GM21367 (cell line): ENCODE measurements around the gene SYNGR1.
"Not testable (repeated sequence)": the region's sequence is repeated elsewhere in the genome, so short reads cannot be mapped to it uniquely, and the experiment has no call there.

Experiments
- ATAC-seq: cut with Tn5 transposase; IDR thresholded peaks from one replicate; pipeline ENCODE4 v1.9.1; 2021; ENCODE audit not compliant: unreplicated experiment

Gene SYNGR1

GRCh38 chr22:39350757-39351688, 1.2 kb downstream of the SYNGR1 start:
- no peak for ATAC-seq

DNA sequence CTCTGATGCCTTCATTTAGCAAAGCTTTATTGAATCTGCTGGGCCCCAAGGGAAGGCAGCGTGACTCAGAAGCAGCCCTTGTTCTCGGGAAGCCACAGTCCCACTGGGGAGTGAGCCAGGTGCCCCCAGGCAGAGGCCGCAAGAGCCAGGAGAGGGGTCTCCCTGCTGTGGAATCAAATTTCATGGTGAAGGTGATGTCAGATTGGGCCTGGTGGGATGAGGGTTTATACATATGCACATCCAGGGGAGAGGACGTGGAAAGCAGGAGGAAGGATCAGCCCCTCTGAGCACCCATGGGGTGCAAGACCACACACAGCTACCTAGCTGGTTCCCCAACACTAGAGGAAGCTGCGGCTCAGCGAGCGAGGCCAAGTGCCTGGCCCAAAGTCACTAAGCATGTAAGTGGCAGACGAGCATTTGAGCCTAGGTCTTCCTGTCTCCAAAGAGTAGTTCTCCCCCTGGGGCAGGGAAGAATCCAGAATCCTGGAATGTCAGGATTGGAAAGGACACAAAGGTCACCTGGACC, 2.0 kb downstream of the SYNGR1 start:
- ATAC-seq = no peak

GRCh38 chr22:39352306-39352891, 2.6 kb downstream of the SYNGR1 start:
- no peak for ATAC-seq

DNA sequence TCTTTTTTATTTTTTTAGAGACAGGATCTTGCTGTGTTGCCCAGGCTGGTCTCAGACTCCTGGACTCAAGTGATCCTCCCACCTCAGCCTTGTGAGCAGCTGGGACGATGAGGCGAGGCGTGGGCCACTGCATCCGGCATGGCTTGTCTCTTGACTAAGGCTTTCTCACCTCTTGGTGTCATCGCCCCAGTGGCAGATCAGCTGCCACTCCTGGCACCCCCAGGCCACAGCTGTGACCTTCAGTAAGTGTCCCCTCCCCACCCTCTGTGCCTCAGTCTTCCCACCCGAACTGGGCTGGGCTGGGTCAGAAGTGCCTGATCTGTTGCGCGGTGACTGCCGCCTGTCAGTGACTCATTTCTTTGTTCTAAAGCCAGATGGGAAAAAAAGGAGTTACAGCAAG, 3.6 kb downstream of the SYNGR1 start:
- ATAC-seq = no peak

DNA sequence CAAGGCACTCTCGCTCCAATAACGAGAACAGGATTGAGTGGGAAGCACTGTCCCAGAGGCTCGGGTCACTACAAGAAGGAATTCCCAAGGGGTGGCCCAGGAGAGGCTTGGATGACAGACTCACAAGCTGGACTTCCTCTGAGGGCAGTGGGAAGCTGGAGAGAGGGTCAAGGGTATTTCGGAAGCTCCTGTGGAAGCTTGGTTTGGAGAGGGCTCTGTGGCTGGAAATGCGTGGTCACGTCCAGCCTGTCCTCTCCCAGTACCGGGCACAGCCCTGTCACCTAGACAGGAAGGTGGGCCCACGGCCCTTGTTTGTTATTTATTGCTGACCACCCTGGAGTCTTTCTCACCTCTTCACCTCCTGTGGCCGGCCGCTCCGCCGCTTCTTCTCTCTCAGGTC, 5.3 kb downstream of the SYNGR1 start:
- no peak for ATAC-seq

DNA sequence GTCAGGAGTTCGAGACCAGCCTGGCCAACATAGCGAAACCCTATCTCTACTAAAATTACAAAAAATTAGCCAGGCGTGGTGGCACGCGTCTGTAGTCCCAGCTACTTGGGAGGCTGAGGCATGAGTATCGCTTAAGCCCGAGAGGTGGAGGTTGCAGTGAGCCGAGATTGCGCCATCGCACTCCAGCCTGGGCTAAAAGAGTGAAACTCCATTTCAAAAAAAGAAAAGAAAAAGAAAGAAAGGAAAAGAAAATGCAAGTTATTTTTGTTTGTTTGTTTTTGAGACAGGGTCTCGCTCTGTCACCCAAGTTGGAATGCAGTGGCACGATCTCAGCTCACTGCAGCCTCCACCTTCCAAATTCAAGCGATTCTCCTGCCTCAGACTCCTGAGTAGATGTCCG, 6.0 kb downstream of the SYNGR1 start:
- not testable (repeated sequence) for ATAC-seq

- ATAC-seq = no peak
These were observed 6.7 kb downstream of the SYNGR1 start for GRCh38 chr22:39356464-39356863.

DNA sequence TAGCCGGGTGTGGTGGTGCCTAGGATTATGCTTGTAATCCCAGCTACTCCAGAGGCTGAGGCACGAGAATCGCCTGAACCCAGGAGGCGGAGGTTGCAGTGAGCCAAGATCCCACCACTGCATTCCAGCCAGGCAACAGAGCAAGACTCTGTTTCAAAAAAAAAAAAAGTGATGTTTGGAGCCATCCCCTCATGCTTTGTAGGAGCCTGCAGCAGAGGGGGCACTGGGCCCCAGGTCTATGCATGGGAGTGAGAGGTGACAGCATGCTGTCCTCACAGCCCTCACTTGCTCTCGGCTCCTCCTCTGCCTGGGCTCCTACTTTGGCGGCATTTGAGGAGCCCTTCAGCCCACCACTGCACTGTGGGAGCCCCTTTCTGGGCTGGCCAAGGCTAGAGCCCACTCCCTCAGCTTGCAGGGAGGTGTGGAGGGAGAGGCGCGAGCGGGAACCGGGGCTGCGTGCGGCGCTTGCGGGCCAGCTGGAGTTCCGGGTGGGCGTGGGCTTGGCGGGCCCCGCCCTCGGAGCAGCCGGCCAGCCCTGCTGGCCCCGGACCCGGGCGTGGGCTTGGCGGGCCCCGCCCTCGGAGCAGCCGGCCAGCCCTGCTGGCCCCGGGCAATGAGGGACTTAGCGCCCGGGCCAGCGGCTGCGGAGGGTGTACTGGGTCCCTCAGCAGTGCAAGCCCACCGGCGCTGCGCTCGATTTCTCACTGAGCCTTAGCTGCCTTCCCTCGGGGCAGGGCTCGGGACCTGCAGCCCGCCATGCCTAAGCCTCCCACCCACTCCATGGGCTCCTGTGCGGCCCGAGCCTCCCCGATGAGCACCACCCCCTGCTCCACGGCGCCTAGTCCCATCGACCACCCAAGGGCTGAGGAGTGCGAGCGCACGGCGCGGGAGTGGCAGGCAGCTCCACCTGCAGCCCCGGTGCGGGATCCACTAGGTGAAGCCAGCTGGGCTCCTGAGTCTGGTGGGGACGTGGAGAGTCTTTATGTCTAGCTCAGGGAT, 7.6 kb downstream of the SYNGR1 start:
- ATAC-seq = not testable (repeated sequence)

DNA sequence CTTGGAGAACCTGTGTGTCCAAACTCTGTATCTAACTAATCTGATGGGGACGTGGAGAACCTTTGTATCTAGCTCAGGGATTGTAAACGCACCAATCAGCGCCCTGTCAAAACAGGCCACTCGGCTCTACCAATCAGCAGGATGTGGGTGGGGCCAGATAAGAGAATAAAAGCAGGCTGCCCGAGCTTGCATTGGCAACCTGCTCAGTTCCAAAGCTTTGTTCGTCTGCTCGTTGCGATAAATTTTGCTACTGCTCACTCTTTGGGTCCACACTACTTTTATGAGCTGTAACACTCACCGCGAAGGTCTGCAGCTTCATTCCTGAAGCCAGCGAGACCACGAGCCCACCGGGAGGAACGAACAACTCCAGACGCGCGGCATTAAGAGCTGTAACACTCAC, 8.4 kb downstream of the SYNGR1 start:
- not testable (repeated sequence) for ATAC-seq

GRCh38 chr22:39359659-39360195, 9.9 kb downstream of the SYNGR1 start:
- no peak for ATAC-seq

DNA sequence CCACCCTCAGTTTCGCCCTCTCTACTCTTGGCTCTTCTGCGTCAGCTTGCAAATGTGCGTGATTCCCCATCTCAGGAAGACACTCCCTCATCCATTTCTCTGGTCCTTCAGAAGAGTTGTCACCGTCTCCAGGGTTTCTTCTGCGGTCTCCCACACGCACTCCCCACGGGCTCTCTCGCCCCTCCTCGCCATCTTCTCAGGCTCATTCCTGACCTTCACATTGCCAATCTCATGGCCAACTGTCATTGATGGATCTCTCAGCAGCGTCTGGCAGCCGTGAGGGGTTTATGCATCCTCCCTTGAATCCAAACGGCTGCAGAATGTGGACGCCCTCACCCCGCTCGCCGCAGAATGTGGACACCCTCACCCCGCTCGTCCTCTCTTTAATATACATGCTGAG, 10.5 kb downstream of the SYNGR1 start:
- no peak for ATAC-seq

DNA sequence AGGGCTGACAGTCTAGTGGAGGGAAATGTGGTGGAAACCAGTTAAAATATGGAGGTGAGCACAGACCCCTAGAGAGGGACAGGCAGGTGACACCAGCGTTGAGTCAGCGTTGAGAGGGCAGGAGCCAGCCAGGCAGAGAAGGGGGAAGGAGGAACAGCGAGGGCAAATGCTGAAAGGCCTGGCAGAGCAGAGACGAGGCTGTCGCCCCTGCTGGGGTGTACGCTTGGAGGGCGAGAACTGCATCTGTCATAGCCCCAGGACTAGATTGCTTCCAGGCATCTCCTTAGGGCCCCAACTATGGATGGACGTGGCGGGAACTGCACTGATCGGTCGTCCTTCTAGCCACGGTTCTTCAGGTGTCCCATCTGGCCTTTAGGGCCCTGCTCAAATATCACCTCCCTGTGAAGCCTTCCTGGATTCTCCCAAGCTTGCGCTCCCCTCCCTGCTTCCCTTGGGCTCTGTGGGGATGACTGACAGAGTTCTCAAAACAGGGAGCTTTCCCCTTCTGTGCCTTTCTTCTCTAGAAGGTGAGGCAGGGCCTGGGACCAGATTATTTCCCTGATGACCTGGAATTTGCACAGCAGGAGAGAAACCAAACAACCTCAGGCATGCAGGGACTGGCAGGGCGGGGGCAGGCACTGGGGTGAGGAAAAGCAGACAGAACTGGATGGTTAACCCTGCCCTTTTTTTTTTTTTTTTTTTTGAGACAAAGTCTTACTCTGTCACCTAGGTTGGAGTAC, 11.1 kb downstream of the SYNGR1 start:
- no peak for ATAC-seq

- ATAC-seq = no peak
These were observed 11.7 kb downstream of the SYNGR1 start for GRCh38 chr22:39361496-39361895.

- ATAC-seq = no peak
These were observed 12.5 kb downstream of the SYNGR1 start for GRCh38 chr22:39362271-39362670.

DNA sequence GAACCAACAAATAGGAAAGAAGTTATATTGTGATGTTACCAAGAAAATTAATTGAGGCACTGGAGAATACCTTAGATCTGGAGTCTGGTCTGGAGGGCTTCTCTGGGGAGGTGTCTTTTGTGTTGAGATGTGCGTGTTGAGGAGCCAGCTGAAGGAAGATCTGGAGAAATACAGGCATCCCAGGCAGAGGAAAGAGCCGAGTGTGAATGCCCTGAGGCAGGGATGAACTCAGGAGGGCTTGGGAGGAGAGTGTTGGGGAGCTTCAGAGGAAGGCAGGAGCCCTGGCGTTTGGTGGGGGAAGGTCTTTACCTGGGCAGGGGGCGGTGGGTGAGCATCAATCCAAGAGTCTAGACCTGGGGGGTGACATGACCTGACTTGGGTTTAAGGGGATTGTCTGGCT, 13.1 kb downstream of the SYNGR1 start:
- no peak for ATAC-seq

- ATAC-seq = no peak
These were observed 14.1 kb downstream of the SYNGR1 start for GRCh38 chr22:39363751-39364515.

- no peak for ATAC-seq
These were observed 15.1 kb downstream of the SYNGR1 start for GRCh38 chr22:39364714-39365491.

- ATAC-seq = no peak
These were observed 15.6 kb downstream of the SYNGR1 start for GRCh38 chr22:39365492-39365780.

DNA sequence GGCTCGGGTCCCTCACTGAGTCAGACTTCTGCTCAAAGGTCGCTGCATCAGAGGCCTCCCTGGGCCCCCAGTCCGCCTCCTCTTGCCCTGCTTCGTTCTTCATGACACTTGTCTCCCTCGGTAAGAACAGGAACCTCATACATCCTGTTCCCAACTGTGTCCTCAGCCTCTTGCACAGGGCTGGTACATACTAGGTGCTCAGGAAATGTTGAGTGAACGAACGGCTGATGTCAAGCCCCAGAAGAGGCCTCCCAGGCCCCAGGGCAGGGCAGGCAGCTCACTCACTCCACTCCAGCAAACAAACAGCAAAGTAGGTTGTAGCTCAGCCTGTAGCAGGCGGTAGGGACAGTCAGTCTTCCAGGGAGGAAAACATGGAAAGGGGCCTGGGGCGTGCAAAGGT, 17.2 kb downstream of the SYNGR1 start:
- no peak for ATAC-seq
